Coronary artery (tissue), 2 donors: ENCODE data around the gene GJD3.

Experiments
- DNase-seq: peaks from one replicate; pipeline ENCODE4 v3.0.0-alpha.2; 2017; ENCODE audit warnings: low spot score
- H3K27ac ChIP-seq, 2 donors: fragments of 200-600 bp; sonication (generic); one replicate each; pipeline ENCODE4 v1.5.1; 2016 to 2019
- H3K4me3 ChIP-seq: fragments of 200-600 bp; sonication (generic); 2 replicates; pipeline ENCODE4 v1.5.1; 2016; ENCODE audit warnings: mild to moderate bottlenecking, moderate library complexity
- TF ChIP-seq, protein P1 (sequence below): fragments of 200-600 bp; sonication (generic); IDR thresholded peaks from one replicate; pipeline ENCODE4 v1.5.1; 2019; ENCODE audit warnings: antibody characterized with exemption

GJD3 gene

DNA sequence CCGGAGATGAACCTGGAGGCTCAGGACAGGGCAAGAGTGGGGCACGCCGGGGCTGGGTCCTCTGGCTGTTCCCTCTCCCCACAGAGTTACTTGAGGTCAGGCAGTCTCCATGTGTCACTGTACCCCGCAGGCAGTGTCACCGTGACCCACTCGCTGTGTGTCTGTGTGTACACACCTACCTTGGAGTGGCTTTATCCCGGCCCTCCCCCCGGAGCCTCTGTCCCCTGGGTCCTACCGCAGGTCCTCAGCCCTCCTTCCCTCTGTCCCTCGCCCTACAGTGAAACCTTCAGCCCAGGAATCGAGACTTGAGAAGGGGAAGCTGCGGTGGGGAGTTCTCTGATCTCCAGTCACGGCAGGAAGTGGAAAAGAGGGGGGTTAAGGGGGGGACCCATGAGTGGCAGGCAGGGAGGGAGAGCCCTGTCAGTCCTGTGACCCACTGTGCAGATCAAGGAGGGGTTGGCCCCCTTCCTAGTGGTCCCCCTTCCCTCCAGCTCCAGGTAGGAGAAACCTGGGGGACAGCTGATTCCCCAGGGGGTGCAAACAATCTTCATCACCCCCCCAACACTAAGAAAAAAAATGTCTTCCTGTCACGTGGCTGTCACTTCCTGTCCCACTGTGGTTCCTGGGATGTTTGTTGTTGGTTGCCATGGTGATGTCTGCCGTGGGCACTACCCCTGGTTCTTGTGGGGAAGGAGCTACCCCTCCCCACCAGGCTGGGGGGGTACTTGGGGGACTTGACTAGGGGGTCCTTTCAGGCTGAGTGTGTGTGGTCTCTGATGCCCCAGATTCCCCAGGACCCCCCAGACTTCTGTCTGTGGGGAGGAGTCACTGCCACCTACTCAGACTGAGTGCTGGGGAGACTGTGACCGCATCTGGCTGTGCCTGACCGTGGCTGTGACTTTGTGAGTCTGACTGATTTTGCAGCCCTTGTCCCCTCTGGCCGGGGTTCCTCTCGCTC is 41.9 kb downstream of the GJD3 start:
- DNase-seq: peak; percentile 93
- Histone ChIP-seq H3K27ac (peak overlapping the region; percentile 75 to 92), H3K4me3 (peak overlapping the region; percentile 83)
- TF ChIP-seq, protein P1, sequence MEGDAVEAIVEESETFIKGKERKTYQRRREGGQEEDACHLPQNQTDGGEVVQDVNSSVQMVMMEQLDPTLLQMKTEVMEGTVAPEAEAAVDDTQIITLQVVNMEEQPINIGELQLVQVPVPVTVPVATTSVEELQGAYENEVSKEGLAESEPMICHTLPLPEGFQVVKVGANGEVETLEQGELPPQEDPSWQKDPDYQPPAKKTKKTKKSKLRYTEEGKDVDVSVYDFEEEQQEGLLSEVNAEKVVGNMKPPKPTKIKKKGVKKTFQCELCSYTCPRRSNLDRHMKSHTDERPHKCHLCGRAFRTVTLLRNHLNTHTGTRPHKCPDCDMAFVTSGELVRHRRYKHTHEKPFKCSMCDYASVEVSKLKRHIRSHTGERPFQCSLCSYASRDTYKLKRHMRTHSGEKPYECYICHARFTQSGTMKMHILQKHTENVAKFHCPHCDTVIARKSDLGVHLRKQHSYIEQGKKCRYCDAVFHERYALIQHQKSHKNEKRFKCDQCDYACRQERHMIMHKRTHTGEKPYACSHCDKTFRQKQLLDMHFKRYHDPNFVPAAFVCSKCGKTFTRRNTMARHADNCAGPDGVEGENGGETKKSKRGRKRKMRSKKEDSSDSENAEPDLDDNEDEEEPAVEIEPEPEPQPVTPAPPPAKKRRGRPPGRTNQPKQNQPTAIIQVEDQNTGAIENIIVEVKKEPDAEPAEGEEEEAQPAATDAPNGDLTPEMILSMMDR: no peak

- H3K4me3 ChIP-seq: peak overlapping the region; percentile 83
- DNase-seq: peak; percentile 75
- TF ChIP-seq, protein P1: no peak
- peak overlapping the region; percentile 75 to 92 for H3K27ac ChIP-seq
Measured at GRCh38 chr17:40321961-40322357, 42.6 kb downstream of the GJD3 start.

DNA sequence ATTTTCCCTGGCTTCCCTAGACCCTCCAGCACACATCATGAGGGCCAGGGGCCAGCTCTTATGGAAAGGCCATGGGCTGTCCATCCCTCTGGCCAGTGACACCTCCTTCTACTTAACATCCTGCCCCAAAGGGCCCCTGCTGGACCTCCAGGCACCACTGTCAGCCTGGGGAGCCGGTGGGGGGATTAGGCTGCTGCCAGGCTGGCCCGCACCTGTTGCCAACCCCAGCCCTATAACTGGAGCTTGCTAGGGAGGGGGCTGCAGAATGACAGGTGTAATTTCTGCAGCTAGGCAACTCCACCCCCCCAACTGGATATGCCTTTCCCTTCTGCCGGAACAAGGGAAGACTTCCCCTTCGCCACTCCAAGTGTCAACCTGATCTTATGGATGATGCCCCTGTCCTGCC is 43.0 kb downstream of the GJD3 start:
- DNase-seq: no peak
- TF ChIP-seq, protein P1: no peak
- Histone ChIP-seq H3K4me3 (peak overlapping the region; percentile 83), H3K27ac (peak overlapping the region; percentile 75 to 92)

- Histone ChIP-seq H3K27ac (peak overlapping the region; percentile 75 to 92), H3K4me3 (peak overlapping the region; percentile 83)
- TF ChIP-seq, protein P1: no peak
- peak; percentile 93 for DNase-seq
Measured at GRCh38 chr17:40320756-40321523, 43.6 kb downstream of the GJD3 start.

GRCh38 chr17:40319651-40320540 is 44.6 kb downstream of the GJD3 start:
- H3K27ac ChIP-seq: peak overlapping the region; percentile 75 to 92
- peak overlapping the region; percentile 83 for H3K4me3 ChIP-seq
- DNase-seq: peak; percentile 74
- TF ChIP-seq, protein P1: no peak

DNA sequence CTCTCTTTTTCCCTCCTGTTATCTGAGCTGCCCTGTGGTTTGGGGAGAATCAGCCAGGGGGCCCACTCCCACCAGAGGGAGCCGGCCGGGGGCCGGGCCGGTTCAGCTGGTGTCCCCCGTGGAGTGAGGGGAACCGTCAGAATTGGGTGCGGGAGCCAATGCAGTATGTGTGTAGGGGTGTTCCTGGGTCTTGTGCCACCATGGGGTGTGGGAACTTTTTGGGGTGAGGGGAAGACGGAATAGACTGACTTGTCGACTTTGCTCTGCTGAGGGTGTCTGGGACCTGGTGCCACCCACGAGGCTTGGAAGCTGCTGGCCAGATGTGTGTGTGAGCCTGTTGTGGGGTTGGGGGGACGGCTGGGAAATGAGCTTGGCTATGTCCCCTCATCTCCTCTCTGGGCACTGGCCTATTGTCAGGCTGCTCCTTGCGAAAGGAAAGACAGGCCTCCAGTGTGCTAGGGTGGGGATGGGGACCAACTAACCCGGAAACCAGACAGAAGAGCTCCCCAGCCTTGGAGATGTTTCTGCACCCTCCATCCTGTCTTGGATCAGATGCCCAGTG is 45.6 kb downstream of the GJD3 start:
- peak; percentile 81 for DNase-seq
- Histone ChIP-seq H3K4me3 (peak overlapping the region; percentile 83), H3K27ac (peak overlapping the region; percentile 90 to 92)
- TF ChIP-seq, protein P1: no peak
